HepG2 (cell line): ENCODE measurements around the gene ERC1. TPM values are rescaled to one million over a fixed set of nuclear protein-coding genes. Genes with fewer than 3 reads are reported as not detected.
A peak's percentile ranks its signal among the peaks of the same experiment; 100 is the strongest.

Source experiments
- ATF7-NPFF ChIP-seq: sonication (generic); formaldehyde crosslinking; IDR thresholded peaks from 2 replicates; pipeline ENCODE4 v1.8.1; 2023; ENCODE audit warnings: mild to moderate bottlenecking, low read depth, missing genetic modification reagents, moderate library complexity
- BCL6 ChIP-seq: IDR thresholded peaks from 2 replicates; pipeline ENCODE4 v1.6.1; 2016; ENCODE audit warnings: missing genetic modification reagents, missing compliant biosample characterization
- FIP1L1 ChIP-seq: fragments of 200-400 bp; formaldehyde crosslinking; IDR thresholded peaks from 2 replicates; pipeline ENCODE4 v1.6.1; 2018; ENCODE audit warnings: low read depth, mild to moderate bottlenecking, low read length, moderate library complexity, borderline replicate concordance; ENCODE audit not compliant: insufficient read depth
- HDAC2 ChIP-seq: sonication (generic); formaldehyde crosslinking; IDR thresholded peaks from 2 replicates; pipeline ENCODE4 v1.4.0; 2020; ENCODE audit warnings: missing genetic modification reagents
- KDM5A ChIP-seq: fragments of 200-600 bp; sonication (generic); IDR thresholded peaks from 2 replicates; pipeline ENCODE4 v1.7.0; 2018; ENCODE audit warnings: antibody characterized with exemption, mild to moderate bottlenecking, low read length, borderline replicate concordance
- SNAPC5 ChIP-seq: sonication (generic); formaldehyde crosslinking; IDR thresholded peaks from 2 replicates; pipeline ENCODE4 v1.8.1; 2023; ENCODE audit warnings: mild to moderate bottlenecking, missing genetic modification reagents, borderline replicate concordance
- STAG1 ChIP-seq: sonication (generic); formaldehyde crosslinking; IDR thresholded peaks from 2 replicates; pipeline ENCODE4 v1.4.0; 2020; ENCODE audit warnings: missing genetic modification reagents
- TBL1XR1 ChIP-seq: fragments of 150-350 bp; IDR thresholded peaks from 2 replicates; pipeline ENCODE4 v1.6.1; 2014; ENCODE audit warnings: borderline replicate concordance, low read length; ENCODE audit not compliant: partially characterized antibody
- YY1 ChIP-seq: IDR thresholded peaks from 2 replicates; pipeline ENCODE4 v1.6.1; 2011; ENCODE audit warnings: low read length, low read depth, moderate library complexity, mild to moderate bottlenecking; ENCODE audit not compliant: insufficient read depth, insufficient replicate concordance
- ZFP1 ChIP-seq: IDR thresholded peaks from 2 replicates; pipeline ENCODE4 v1.6.1; 2016
- ZNF451 ChIP-seq: sonication (generic); formaldehyde crosslinking; IDR thresholded peaks from 2 replicates; pipeline ENCODE4 v1.5.0; 2020; ENCODE audit warnings: mild to moderate bottlenecking, missing genetic modification reagents
- ZNF547 ChIP-seq: sonication (generic); formaldehyde crosslinking; IDR thresholded peaks from 2 replicates; pipeline ENCODE4 v1.5.1; 2020; ENCODE audit warnings: mild to moderate bottlenecking, missing genetic modification reagents
- polyA plus RNA-seq, 8 experiments: library from polyadenylated mRNA; depleted of rRNA in 3 of 8; stranded (reverse) in 7 of 8; unstranded in 1 of 8; fragments of >200 nt; fragmentation: Illumina TruSeq in 4 of 8; extraction: Trizol in 4 of 8; gene quantifications; 2 replicates each; pipeline versions ENCODE4 v1.2.1 to v1.2.3, GENCODE V29; 2011 to 2016; ENCODE audit warnings: low read depth in 4 of 8, missing spikeins in 1 of 8, mixed read lengths in 1 of 8; ENCODE audit not compliant: insufficient read depth in 1 of 8
- total RNA-seq, 5 experiments: library from RNA; depleted of rRNA; stranded (reverse); fragments of >200 nt; fragmentation: Illumina TruSeq; extraction: Trizol; gene quantifications; 2 replicates each; pipeline ENCODE4 v1.2.3, GENCODE V29; 2016; ENCODE audit warnings: low read depth in 1 of 5
- TF ChIP-seq, protein P1 (sequence below): sonication (generic); formaldehyde crosslinking; IDR thresholded peaks from 2 replicates; pipeline ENCODE4 v1.5.1; 2020; ENCODE audit warnings: mild to moderate bottlenecking, missing genetic modification reagents, borderline replicate concordance
- TF ChIP-seq, protein P2 (sequence below): sonication (generic); formaldehyde crosslinking; IDR thresholded peaks from 2 replicates; pipeline ENCODE4 v1.8.0; 2022; ENCODE audit warnings: missing genetic modification reagents, mild to moderate bottlenecking, borderline replicate concordance
- TF ChIP-seq, protein P3 (sequence below): IDR thresholded peaks from 2 replicates; pipeline ENCODE4 v1.6.1; 2016; ENCODE audit warnings: mild to moderate bottlenecking
- TF ChIP-seq, protein P4 (sequence below): sonication (generic); formaldehyde crosslinking; IDR thresholded peaks from 2 replicates; pipeline ENCODE4 v1.4.0; 2020; ENCODE audit warnings: missing genetic modification reagents

Gene ERC1
- total and polyA plus RNA-seq, 2 of the 13 experiments (the other 11 are each of a cell fraction or from before 2014, with no cell fraction given) = 6.1 to 12.4 TPM

GRCh38 chr12:949453-950191, 41.4 kb upstream of the ERC1 start, which contains the start of gene RAD52 (continued):
- peak; percentile 63 for TF ChIP-seq YY1
- peak; percentile 95 for TF ChIP-seq STAG1 (CRISPR knock-in tag)
- TF ChIP-seq, protein P1, sequence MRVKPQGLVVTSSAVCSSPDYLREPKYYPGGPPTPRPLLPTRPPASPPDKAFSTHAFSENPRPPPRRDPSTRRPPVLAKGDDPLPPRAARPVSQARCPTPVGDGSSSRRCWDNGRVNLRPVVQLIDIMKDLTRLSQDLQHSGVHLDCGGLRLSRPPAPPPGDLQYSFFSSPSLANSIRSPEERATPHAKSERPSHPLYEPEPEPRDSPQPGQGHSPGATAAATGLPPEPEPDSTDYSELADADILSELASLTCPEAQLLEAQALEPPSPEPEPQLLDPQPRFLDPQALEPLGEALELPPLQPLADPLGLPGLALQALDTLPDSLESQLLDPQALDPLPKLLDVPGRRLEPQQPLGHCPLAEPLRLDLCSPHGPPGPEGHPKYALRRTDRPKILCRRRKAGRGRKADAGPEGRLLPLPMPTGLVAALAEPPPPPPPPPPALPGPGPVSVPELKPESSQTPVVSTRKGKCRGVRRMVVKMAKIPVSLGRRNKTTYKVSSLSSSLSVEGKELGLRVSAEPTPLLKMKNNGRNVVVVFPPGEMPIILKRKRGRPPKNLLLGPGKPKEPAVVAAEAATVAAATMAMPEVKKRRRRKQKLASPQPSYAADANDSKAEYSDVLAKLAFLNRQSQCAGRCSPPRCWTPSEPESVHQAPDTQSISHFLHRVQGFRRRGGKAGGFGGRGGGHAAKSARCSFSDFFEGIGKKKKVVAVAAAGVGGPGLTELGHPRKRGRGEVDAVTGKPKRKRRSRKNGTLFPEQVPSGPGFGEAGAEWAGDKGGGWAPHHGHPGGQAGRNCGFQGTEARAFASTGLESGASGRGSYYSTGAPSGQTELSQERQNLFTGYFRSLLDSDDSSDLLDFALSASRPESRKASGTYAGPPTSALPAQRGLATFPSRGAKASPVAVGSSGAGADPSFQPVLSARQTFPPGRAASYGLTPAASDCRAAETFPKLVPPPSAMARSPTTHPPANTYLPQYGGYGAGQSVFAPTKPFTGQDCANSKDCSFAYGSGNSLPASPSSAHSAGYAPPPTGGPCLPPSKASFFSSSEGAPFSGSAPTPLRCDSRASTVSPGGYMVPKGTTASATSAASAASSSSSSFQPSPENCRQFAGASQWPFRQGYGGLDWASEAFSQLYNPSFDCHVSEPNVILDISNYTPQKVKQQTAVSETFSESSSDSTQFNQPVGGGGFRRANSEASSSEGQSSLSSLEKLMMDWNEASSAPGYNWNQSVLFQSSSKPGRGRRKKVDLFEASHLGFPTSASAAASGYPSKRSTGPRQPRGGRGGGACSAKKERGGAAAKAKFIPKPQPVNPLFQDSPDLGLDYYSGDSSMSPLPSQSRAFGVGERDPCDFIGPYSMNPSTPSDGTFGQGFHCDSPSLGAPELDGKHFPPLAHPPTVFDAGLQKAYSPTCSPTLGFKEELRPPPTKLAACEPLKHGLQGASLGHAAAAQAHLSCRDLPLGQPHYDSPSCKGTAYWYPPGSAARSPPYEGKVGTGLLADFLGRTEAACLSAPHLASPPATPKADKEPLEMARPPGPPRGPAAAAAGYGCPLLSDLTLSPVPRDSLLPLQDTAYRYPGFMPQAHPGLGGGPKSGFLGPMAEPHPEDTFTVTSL (CRISPR knock-in tag) = peak; percentile 70
- TF ChIP-seq HDAC2 (CRISPR knock-in tag) = peak; percentile 57
- TF ChIP-seq, protein P2, sequence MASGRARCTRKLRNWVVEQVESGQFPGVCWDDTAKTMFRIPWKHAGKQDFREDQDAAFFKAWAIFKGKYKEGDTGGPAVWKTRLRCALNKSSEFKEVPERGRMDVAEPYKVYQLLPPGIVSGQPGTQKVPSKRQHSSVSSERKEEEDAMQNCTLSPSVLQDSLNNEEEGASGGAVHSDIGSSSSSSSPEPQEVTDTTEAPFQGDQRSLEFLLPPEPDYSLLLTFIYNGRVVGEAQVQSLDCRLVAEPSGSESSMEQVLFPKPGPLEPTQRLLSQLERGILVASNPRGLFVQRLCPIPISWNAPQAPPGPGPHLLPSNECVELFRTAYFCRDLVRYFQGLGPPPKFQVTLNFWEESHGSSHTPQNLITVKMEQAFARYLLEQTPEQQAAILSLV (CRISPR knock-in tag) = 0 out of 2 replicates have a peak, but pooled peaks have one; percentile 41
- no peak for TF ChIP-seq SNAPC5 (CRISPR knock-in tag)
- TF ChIP-seq, protein P3, sequence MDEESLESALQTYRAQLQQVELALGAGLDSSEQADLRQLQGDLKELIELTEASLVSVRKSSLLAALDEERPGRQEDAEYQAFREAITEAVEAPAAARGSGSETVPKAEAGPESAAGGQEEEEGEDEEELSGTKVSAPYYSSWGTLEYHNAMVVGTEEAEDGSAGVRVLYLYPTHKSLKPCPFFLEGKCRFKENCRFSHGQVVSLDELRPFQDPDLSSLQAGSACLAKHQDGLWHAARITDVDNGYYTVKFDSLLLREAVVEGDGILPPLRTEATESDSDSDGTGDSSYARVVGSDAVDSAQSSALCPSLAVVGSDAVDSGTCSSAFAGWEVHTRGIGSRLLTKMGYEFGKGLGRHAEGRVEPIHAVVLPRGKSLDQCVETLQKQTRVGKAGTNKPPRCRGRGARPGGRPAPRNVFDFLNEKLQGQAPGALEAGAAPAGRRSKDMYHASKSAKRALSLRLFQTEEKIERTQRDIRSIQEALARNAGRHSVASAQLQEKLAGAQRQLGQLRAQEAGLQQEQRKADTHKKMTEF (CRISPR knock-in tag) = peak; percentile 90
- peak; percentile 81; the same call in 1 of the 2 replicates for TF ChIP-seq KDM5A
- TF ChIP-seq ATF7-NPFF (CRISPR knock-in tag) = peak; percentile 60
- TF ChIP-seq ZFP1 = 0 out of 2 replicates have a peak, but pooled peaks have one; percentile 45
- peak; percentile 52; the same call in 1 of the 2 replicates for TF ChIP-seq FIP1L1
- TF ChIP-seq, protein P4, sequence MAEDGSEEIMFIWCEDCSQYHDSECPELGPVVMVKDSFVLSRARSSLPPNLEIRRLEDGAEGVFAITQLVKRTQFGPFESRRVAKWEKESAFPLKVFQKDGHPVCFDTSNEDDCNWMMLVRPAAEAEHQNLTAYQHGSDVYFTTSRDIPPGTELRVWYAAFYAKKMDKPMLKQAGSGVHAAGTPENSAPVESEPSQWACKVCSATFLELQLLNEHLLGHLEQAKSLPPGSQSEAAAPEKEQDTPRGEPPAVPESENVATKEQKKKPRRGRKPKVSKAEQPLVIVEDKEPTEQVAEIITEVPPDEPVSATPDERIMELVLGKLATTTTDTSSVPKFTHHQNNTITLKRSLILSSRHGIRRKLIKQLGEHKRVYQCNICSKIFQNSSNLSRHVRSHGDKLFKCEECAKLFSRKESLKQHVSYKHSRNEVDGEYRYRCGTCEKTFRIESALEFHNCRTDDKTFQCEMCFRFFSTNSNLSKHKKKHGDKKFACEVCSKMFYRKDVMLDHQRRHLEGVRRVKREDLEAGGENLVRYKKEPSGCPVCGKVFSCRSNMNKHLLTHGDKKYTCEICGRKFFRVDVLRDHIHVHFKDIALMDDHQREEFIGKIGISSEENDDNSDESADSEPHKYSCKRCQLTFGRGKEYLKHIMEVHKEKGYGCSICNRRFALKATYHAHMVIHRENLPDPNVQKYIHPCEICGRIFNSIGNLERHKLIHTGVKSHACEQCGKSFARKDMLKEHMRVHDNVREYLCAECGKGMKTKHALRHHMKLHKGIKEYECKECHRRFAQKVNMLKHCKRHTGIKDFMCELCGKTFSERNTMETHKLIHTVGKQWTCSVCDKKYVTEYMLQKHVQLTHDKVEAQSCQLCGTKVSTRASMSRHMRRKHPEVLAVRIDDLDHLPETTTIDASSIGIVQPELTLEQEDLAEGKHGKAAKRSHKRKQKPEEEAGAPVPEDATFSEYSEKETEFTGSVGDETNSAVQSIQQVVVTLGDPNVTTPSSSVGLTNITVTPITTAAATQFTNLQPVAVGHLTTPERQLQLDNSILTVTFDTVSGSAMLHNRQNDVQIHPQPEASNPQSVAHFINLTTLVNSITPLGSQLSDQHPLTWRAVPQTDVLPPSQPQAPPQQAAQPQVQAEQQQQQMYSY (CRISPR knock-in tag) = no peak
- peak; percentile 33; the same call in 1 of the 2 replicates for TF ChIP-seq BCL6 (CRISPR knock-in tag)
- no peak for TF ChIP-seq ZNF451 (CRISPR knock-in tag)
- TF ChIP-seq TBL1XR1 = no peak
- peak; percentile 76; the same call in 1 of the 2 replicates for TF ChIP-seq ZNF547 (CRISPR knock-in tag)
